ENCODE results near the gene CDC42SE2. TPM values are rescaled to one million over a fixed set of nuclear protein-coding genes. Genes with fewer than 3 reads are reported as not detected.

CDC42SE2 gene
- polyA plus RNA-seq, 3 donors, result 34.4 to 135 (median 92.6) TPM

GRCh38 chr5:131384616-131385214, 120.9 kb downstream of the CDC42SE2 start:
- no peaks in the 10 kb centered on the region for H3K27me3 Mint-ChIP-seq (ENCODE audit: low read depth in 3 of 3)
- H3K4me3 Mint-ChIP-seq, result no peak overlapping the region
- H3K4me2 ChIP-seq (replicated peaks; ENCODE audit: extremely low read depth, low read length, poor library complexity, severe bottlenecking), result no peak overlapping the region
- DNase-seq, result no peak
- H3K79me2 ChIP-seq (ENCODE audit: insufficient read depth, low read length), result peaks cover 88% of the 10 kb centered on the region
- H3K27me3 ChIP-seq (ENCODE audit: control insufficient read depth in 2 of 2, insufficient read depth in 2 of 2, low read length in 2 of 2), result no peaks in the 10 kb centered on the region
- peaks cover 37 to 53% of the 10 kb centered on the region in 2 donors for H3K36me3 Mint-ChIP-seq
- peaks cover 41% of the 10 kb centered on the region for H4K20me1 ChIP-seq (ENCODE audit: insufficient read depth, low read length)
- peaks cover 40 to 55% of the 10 kb centered on the region in 2 donors for H3K36me3 ChIP-seq (replicated peaks in 1 of 2; ENCODE audit: control insufficient read depth in 1 of 2, insufficient read depth in 2 of 2, low read length in 2 of 2)
- TF ChIP-seq, protein P1, sequence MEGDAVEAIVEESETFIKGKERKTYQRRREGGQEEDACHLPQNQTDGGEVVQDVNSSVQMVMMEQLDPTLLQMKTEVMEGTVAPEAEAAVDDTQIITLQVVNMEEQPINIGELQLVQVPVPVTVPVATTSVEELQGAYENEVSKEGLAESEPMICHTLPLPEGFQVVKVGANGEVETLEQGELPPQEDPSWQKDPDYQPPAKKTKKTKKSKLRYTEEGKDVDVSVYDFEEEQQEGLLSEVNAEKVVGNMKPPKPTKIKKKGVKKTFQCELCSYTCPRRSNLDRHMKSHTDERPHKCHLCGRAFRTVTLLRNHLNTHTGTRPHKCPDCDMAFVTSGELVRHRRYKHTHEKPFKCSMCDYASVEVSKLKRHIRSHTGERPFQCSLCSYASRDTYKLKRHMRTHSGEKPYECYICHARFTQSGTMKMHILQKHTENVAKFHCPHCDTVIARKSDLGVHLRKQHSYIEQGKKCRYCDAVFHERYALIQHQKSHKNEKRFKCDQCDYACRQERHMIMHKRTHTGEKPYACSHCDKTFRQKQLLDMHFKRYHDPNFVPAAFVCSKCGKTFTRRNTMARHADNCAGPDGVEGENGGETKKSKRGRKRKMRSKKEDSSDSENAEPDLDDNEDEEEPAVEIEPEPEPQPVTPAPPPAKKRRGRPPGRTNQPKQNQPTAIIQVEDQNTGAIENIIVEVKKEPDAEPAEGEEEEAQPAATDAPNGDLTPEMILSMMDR (IDR thresholded peaks at IDR 0.05), result no peak
- intact Hi-C loops (cut with micrococcal nuclease), result loop anchor here (5.0 to 10.0 kb wide), 4 partner anchors 107 to 222 kb away; partner anchors contain the start of gene CDC42SE2 (in 1 of the 2)
- H3K9me3 Mint-ChIP-seq, result no peaks in the 10 kb centered on the region
- H3K4me1 ChIP-seq (ENCODE audit: control insufficient read depth in 1 of 2, insufficient read depth in 2 of 2, low read length in 2 of 2), result peaks cover 29% of the 10 kb centered on the region in 2 donors
- H2AFZ ChIP-seq (ENCODE audit: insufficient read depth, low read depth, low read length, poor library complexity, severe bottlenecking), result no peak overlapping the region
- H3K9me3 ChIP-seq (replicated peaks in 1 of 2; ENCODE audit: control insufficient read depth in 1 of 2, insufficient read depth in 1 of 2, low read length in 2 of 2), result no peaks in the 10 kb centered on the region
- WGBS (ENCODE audit: insufficient coverage), result no CpG with 5 or more reads among the region's 3 CpGs
- H3K4me3 ChIP-seq (replicated peaks in 1 of 3; ENCODE audit: low read depth in 2 of 3, low read length in 3 of 3), result no peak overlapping the region
- H3K9ac ChIP-seq (ENCODE audit: insufficient read depth, low read length, poor library complexity, severe bottlenecking), result no peak overlapping the region
- peak overlapping the region in 6 of 7 donors; percentile 22 to 79 (median 46) for H3K27ac Mint-ChIP-seq
- peak overlapping the region in 1 of 2 donors; percentile 48 for H3K27ac ChIP-seq (ENCODE audit: low read depth in 1 of 2, low read length in 2 of 2)
- H3K4me1 Mint-ChIP-seq, result peaks cover 29% of the 10 kb centered on the region

DNA sequence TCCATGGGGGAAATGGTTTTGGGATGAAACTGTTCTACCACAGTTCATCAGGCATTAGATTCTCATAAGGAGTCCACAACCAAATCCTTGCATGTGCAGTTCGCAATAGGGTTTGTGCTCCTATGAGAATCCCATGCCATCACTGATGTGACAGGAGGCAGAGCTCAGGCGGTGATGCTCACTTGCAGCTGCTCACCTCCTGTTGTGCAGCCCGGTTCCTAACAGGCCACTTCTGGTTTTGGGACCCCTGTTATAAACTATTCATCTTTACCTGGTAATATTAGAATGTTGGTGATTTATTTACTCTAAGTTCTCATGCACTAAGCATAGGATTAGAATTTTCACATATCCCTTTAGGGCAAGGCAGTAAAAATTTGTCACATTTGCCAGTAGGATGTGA, 122.3 kb downstream of the CDC42SE2 start:
- Histone ChIP-seq H3K4me1 (ENCODE audit: control insufficient read depth in 1 of 2, insufficient read depth in 2 of 2, low read length in 2 of 2) (peaks cover 15% of the 10 kb centered on the region in 2 donors), H4K20me1 (ENCODE audit: insufficient read depth, low read length) (peaks cover 44% of the 10 kb centered on the region), H3K27me3 (ENCODE audit: control insufficient read depth in 2 of 2, insufficient read depth in 2 of 2, low read length in 2 of 2) (no peaks in the 10 kb centered on the region), H2AFZ (ENCODE audit: insufficient read depth, low read depth, low read length, poor library complexity, severe bottlenecking) (no peak overlapping the region), H3K79me2 (ENCODE audit: insufficient read depth, low read length) (peaks cover 74% of the 10 kb centered on the region), H3K4me2 (replicated peaks; ENCODE audit: extremely low read depth, low read length, poor library complexity, severe bottlenecking) (no peak overlapping the region), H3K36me3 (replicated peaks in 1 of 2; ENCODE audit: control insufficient read depth in 1 of 2, insufficient read depth in 2 of 2, low read length in 2 of 2) (peaks cover 53 to 69% of the 10 kb centered on the region in 2 donors), H3K27ac (ENCODE audit: low read depth in 1 of 2, low read length in 2 of 2) (peak overlapping the region in 1 of 2 donors; percentile 48), H3K9me3 (replicated peaks in 1 of 2; ENCODE audit: control insufficient read depth in 1 of 2, insufficient read depth in 1 of 2, low read length in 2 of 2) (no peaks in the 10 kb centered on the region), H3K9ac (ENCODE audit: insufficient read depth, low read length, poor library complexity, severe bottlenecking) (no peak overlapping the region), H3K4me3 (replicated peaks in 1 of 3; ENCODE audit: low read depth in 2 of 3, low read length in 3 of 3) (no peak overlapping the region)
- no peaks in the 10 kb centered on the region for H3K27me3 Mint-ChIP-seq (ENCODE audit: low read depth in 3 of 3)
- 100% methylated on average over 2 of the region's 3 CpGs for WGBS (ENCODE audit: insufficient coverage)
- H3K27ac Mint-ChIP-seq, result peak overlapping the region in 1 of 7 donors; percentile 8
- intact Hi-C loops (cut with micrococcal nuclease), result loop anchor here in 1 of 2 donors (10.0 kb wide), 1 partner anchor 111 kb away; no protein-coding TSS in a partner anchor
- H3K9me3 Mint-ChIP-seq, result no peaks in the 10 kb centered on the region
- TF ChIP-seq, protein P1 (IDR thresholded peaks at IDR 0.05), result no peak
- DNase-seq, result no peak
- peaks cover 15% of the 10 kb centered on the region for H3K4me1 Mint-ChIP-seq
- no peak overlapping the region for H3K4me3 Mint-ChIP-seq
- peaks cover 43 to 59% of the 10 kb centered on the region in 2 donors for H3K36me3 Mint-ChIP-seq
